Stomach (tissue), 4 donors: ENCODE data around the gene PPP1R3E.
"Not testable (repeated sequence)": the region's sequence is repeated elsewhere in the genome, so short reads cannot be mapped to it uniquely, and the experiment has no call there.

Experiments used
- POLR2A ChIP-seq, 4 donors: fragments of 450-650 bp; IDR thresholded peaks; one replicate each; pipeline ENCODE4 v1.6.1; 2016; ENCODE audit warnings: antibody characterized with exemption in 4 of 4, control low read depth in 2 of 4, mild to moderate bottlenecking in 1 of 4, moderate library complexity in 1 of 4
- POLR2AphosphoS5 ChIP-seq, 3 donors: sonication (generic); formaldehyde crosslinking; IDR thresholded peaks; one replicate each; pipeline ENCODE4 v1.6.1; 2016; ENCODE audit warnings: antibody characterized with exemption in 3 of 3
- TF ChIP-seq, protein P1 (sequence below), 7 experiments: fragments of 450-650 bp in 4 of 7; fragments of 200-600 bp in 3 of 7; sonication (generic) in 3 of 7; IDR thresholded peaks; one replicate each; pipeline ENCODE4 v1.5.1; 2016 to 2019; ENCODE audit warnings: antibody characterized with exemption in 7 of 7, control low read depth in 2 of 7, mild to moderate bottlenecking in 1 of 7

DNA sequence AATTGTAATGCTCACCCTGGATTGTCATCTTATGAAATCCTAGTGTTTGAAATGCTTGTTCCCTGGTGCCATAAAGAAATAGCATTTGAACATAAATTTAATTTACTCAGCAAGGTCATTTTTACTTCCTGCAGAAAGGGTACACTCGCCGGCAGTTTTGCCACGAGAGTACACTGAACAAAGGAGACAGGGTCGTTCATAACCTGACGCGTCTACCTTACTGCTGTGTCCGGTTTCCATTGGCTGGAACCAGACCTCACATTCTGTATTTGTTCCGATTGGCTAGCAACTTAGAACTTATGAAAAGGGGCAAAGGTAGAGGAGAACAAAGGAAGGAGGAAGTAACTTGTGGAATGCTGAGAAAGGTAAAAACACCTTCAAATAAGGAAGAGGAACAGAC is 41.8 kb downstream of the PPP1R3E start:
- TF ChIP-seq, protein P1, sequence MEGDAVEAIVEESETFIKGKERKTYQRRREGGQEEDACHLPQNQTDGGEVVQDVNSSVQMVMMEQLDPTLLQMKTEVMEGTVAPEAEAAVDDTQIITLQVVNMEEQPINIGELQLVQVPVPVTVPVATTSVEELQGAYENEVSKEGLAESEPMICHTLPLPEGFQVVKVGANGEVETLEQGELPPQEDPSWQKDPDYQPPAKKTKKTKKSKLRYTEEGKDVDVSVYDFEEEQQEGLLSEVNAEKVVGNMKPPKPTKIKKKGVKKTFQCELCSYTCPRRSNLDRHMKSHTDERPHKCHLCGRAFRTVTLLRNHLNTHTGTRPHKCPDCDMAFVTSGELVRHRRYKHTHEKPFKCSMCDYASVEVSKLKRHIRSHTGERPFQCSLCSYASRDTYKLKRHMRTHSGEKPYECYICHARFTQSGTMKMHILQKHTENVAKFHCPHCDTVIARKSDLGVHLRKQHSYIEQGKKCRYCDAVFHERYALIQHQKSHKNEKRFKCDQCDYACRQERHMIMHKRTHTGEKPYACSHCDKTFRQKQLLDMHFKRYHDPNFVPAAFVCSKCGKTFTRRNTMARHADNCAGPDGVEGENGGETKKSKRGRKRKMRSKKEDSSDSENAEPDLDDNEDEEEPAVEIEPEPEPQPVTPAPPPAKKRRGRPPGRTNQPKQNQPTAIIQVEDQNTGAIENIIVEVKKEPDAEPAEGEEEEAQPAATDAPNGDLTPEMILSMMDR (IDR thresholded peaks at IDR 0.05), result not testable (repeated sequence)
- TF ChIP-seq POLR2A (IDR thresholded peaks at IDR 0.05), result not testable (repeated sequence)
- peak in 1 of 3 donors; percentile 11 for TF ChIP-seq POLR2AphosphoS5 (IDR thresholded peaks at IDR 0.05)
